ENCODE results near the gene MYH9.
"Not testable (repeated sequence)": the region's sequence is repeated elsewhere in the genome, so short reads cannot be mapped to it uniquely, and the experiment has no call there.

MYH9 gene

DNA sequence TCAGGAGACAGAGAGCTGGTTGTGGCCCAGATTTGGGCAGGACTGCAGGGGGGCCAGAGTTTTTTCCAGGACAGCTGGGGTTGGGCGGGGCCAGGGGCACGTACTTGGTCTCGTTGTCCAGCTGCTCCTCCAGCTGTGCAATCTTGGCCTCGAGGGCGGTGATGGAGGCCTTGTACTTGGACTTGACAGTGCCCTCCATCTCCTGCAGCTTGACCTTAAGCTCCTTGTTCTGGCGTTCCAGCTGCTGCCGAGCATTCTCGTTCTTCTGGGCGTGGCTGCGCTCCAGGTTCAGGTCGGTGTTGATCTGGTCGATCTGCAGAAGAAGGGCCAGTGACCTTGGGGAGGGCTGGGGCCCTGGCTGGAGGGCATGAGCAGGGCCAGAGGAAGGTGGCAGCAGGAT is 102.8 kb downstream of the MYH9 start:
- Histone ChIP-seq H3K4me3 (no peak overlapping the region), H3K9me3 (no peaks in the 10 kb centered on the region), H3K4me1 (peaks cover 44% of the 10 kb centered on the region), H3K4me2 (no peak overlapping the region), H3K9ac (no peak overlapping the region), H3K27me3 (no peaks in the 10 kb centered on the region), H3K27ac (no peak overlapping the region), H3K36me3 (peaks cover 100% of the 10 kb centered on the region), H4K20me1 (peaks cover 91% of the 10 kb centered on the region)
- TF ChIP-seq Cebpa-rat (IDR thresholded peaks at IDR 0.05) = no peak

GRCh38 chr22:36284171-36284571 is 103.6 kb downstream of the MYH9 start:
- H3K27ac ChIP-seq = no peak overlapping the region
- no peak overlapping the region for H3K9ac ChIP-seq
- no peaks in the 10 kb centered on the region for H3K9me3 ChIP-seq
- no peaks in the 10 kb centered on the region for H3K27me3 ChIP-seq
- peaks cover 45% of the 10 kb centered on the region for H3K4me1 ChIP-seq
- TF ChIP-seq Cebpa-rat (IDR thresholded peaks at IDR 0.05) = no peak
- H3K36me3 ChIP-seq = peaks cover 100% of the 10 kb centered on the region
- H4K20me1 ChIP-seq = peaks cover 92% of the 10 kb centered on the region
- no peak overlapping the region for H3K4me3 ChIP-seq
- no peak overlapping the region for H3K4me2 ChIP-seq

DNA sequence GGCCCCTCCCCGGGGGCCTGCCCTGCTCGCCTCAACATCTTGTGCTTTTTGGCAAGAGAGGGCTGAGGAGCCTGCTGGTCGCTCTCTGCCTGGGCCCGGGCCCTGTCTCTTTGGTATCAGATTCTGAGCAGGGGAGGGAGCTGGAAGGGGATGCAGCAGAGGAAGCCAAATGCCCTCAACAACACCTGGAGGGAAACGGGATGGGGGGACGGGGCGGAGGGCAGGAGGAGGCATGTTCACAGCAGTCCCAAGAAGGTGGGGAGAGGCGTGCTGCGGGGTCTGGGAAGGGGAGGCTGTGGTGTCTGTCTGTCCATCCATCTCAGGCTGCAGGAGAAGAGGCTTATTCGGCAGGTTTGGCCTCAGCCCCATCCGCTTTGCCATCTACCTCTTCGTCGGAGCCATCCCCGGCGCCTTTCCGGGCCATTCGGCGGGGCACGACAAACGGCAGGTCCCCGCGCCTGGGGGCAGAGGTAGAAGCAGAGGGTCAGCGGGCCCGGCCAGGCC is 105.4 kb downstream of the MYH9 start:
- no peaks in the 10 kb centered on the region for H3K27me3 ChIP-seq
- H3K9ac ChIP-seq = no peak overlapping the region
- H3K4me3 ChIP-seq = no peak overlapping the region
- H3K4me1 ChIP-seq = peaks cover 45% of the 10 kb centered on the region
- no peaks in the 10 kb centered on the region for H3K9me3 ChIP-seq
- H3K27ac ChIP-seq = no peak overlapping the region
- TF ChIP-seq Cebpa-rat (IDR thresholded peaks at IDR 0.05) = no peak
- H3K4me2 ChIP-seq = no peak overlapping the region
- peaks cover 89% of the 10 kb centered on the region for H4K20me1 ChIP-seq
- H3K36me3 ChIP-seq = peaks cover 84% of the 10 kb centered on the region

DNA sequence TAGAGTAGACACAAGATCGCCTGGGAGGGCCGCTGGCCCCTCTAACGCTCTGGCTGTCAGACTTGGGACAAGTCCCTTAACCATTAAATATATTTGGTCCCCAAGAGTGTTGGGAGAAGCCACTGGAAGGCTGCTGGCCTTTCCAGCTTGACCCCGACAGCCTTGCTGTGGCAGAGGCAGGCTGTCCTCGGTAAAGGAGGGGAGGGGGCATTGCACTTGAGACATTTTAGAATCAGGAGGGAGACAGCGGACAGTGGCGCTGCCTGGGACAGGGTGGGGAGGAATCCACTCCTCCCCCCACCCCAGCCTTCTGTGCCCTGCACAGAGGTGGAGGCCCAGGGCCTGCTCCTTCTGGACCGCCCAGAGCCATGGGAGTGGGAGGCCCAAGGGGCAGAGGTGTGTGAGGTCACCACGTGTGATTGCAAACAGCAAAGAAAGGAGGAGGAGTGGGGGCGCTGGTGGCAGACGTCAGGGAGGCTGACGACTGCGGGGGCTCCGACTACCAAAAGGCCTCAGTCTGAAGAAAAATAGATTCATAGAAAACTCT is 105.9 kb downstream of the MYH9 start:
- Histone ChIP-seq H3K27me3 (no peaks in the 10 kb centered on the region), H3K4me3 (no peak overlapping the region), H3K36me3 (peaks cover 78% of the 10 kb centered on the region), H3K4me2 (no peak overlapping the region), H4K20me1 (peaks cover 84% of the 10 kb centered on the region), H3K9me3 (no peaks in the 10 kb centered on the region), H3K27ac (0 out of 2 replicates have a peak overlapping the region, but pooled peaks have one; percentile 1), H3K9ac (no peak overlapping the region), H3K4me1 (peaks cover 45% of the 10 kb centered on the region)
- TF ChIP-seq Cebpa-rat (IDR thresholded peaks at IDR 0.05) = no peak

- H3K4me1 ChIP-seq = peaks cover 41% of the 10 kb centered on the region
- no peak overlapping the region for H3K4me2 ChIP-seq
- TF ChIP-seq Cebpa-rat (IDR thresholded peaks at IDR 0.05) = no peak
- no peaks in the 10 kb centered on the region for H3K27me3 ChIP-seq
- H3K9me3 ChIP-seq = no peaks in the 10 kb centered on the region
- no peak overlapping the region for H3K9ac ChIP-seq
- peaks cover 70% of the 10 kb centered on the region for H4K20me1 ChIP-seq
- no peak overlapping the region for H3K4me3 ChIP-seq
- H3K27ac ChIP-seq = no peak overlapping the region
- H3K36me3 ChIP-seq = peaks cover 64% of the 10 kb centered on the region
Observed at GRCh38 chr22:36280379-36280778, 107.4 kb downstream of the MYH9 start.

DNA sequence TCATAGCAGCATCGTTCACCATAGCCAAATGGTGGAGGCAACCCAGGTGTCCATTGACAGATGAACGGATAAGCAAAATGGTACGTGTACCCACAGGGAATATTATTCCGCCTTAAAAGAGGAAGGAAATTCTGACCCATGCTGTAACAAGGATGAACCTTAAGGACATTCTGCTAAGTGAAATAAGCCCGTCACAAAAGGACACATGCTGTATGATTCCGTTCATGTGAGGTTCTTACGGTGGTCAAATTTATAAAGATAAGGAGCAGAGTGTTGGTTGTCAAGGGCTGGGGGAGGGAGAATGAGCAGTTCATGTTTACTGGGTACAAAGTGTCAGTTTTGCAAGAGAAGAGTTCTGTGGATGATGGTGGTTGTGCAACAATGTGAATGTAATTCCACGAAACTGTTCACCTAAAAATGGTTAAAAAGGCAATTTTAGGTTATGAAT is 108.5 kb downstream of the MYH9 start:
- peak; percentile 38; the same call in 1 of the 2 replicates for TF ChIP-seq Cebpa-rat (IDR thresholded peaks at IDR 0.05)
- peaks cover 58% of the 10 kb centered on the region for H4K20me1 ChIP-seq
- H3K4me2 ChIP-seq = peak overlapping the region; percentile 22; the same call in 1 of the 2 replicates
- H3K4me1 ChIP-seq = peaks cover 41% of the 10 kb centered on the region
- no peaks in the 10 kb centered on the region for H3K9me3 ChIP-seq
- no peak overlapping the region for H3K27ac ChIP-seq
- H3K4me3 ChIP-seq = no peak overlapping the region
- H3K27me3 ChIP-seq = no peaks in the 10 kb centered on the region
- H3K9ac ChIP-seq = no peak overlapping the region
- peaks cover 52% of the 10 kb centered on the region for H3K36me3 ChIP-seq

DNA sequence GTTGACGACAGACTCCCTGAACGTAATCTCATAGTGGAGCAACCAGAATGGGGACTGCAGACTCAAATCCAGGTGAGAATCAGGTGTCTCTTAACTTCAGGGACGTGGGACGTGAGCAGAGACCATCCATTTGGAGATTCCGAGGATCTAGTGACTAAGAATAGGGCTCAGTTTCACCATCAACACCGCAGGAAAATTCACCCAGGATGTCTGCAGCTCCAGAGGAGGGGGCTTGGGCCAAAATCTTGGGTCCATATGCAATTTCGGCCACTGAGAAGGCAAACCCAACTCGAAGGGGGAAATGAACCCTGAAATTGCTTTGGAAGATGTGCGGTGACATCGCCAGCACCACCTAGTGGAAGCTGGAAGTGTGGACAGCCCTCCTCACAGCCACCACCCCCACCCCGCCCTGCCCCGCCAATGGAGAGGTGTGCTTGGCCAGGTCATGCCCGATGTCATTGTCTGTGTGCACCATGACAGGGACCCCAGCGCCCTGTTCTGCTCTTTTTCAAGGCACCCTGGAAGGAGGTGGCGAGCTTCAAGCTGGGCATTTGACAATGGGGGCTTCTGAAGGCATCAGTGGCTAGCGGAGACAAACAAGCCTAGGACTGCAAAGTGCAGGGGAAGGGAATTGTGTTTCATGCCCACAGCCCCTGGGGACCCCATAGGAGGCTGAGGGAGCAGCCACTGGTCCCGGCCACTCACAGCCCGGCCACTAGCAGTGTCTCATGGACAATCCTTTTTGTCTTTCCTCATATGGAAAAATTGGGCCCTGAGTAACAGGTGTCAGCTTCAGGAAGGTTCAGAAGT is 110.1 kb downstream of the MYH9 start:
- no peaks in the 10 kb centered on the region for H3K9me3 ChIP-seq
- H4K20me1 ChIP-seq = peaks cover 49% of the 10 kb centered on the region
- H3K9ac ChIP-seq = no peak overlapping the region
- TF ChIP-seq Cebpa-rat (IDR thresholded peaks at IDR 0.05) = no peak
- peaks cover 37% of the 10 kb centered on the region for H3K36me3 ChIP-seq
- no peaks in the 10 kb centered on the region for H3K27me3 ChIP-seq
- H3K4me3 ChIP-seq = no peak overlapping the region
- no peak overlapping the region; the same call in 1 of the 2 replicates for H3K27ac ChIP-seq
- peaks cover 41% of the 10 kb centered on the region for H3K4me1 ChIP-seq
- peak overlapping the region; percentile 54 for H3K4me2 ChIP-seq

GRCh38 chr22:36274531-36274930 is 113.2 kb downstream of the MYH9 start:
- peaks cover 18% of the 10 kb centered on the region; the same call in 1 of the 2 replicates for H4K20me1 ChIP-seq
- H3K4me2 ChIP-seq = no peak overlapping the region
- H3K27me3 ChIP-seq = no peaks in the 10 kb centered on the region
- H3K27ac ChIP-seq = no peak overlapping the region
- no peaks in the 10 kb centered on the region for H3K9me3 ChIP-seq
- H3K4me1 ChIP-seq = peaks cover 32% of the 10 kb centered on the region
- no peak overlapping the region for H3K4me3 ChIP-seq
- no peak for TF ChIP-seq Cebpa-rat (IDR thresholded peaks at IDR 0.05)
- H3K36me3 ChIP-seq = peaks cover 5% of the 10 kb centered on the region
- H3K9ac ChIP-seq = no peak overlapping the region

GRCh38 chr22:36271951-36272350 is 115.8 kb downstream of the MYH9 start:
- not testable (repeated sequence) for H3K9ac ChIP-seq, H4K20me1 ChIP-seq, H3K36me3 ChIP-seq, H3K4me2 ChIP-seq, H3K4me1 ChIP-seq, H3K27ac ChIP-seq, H3K9me3 ChIP-seq, H3K4me3 ChIP-seq, H3K27me3 ChIP-seq

- H3K9ac ChIP-seq, H3K9me3 ChIP-seq, H4K20me1 ChIP-seq, H3K27ac ChIP-seq, H3K4me1 ChIP-seq, H3K27me3 ChIP-seq, H3K36me3 ChIP-seq, H3K4me3 ChIP-seq, H3K4me2 ChIP-seq: not testable (repeated sequence)
Observed at GRCh38 chr22:36271231-36271630, 116.5 kb downstream of the MYH9 start.
